Dedifferentiated amniotic fluid mesenchymal stem cell (primary cell): ENCODE data around the gene ERAL1.
"Not testable (repeated sequence)": the region's sequence is repeated elsewhere in the genome, so short reads cannot be mapped to it uniquely, and the experiment has no call there.

Experiments
- DNase-seq: peaks from one replicate; pipeline ENCODE4 v3.0.0-alpha.2; 2016; ENCODE audit errors: extremely low spot score

ERAL1 gene

GRCh38 chr17:28853295-28853694 is 1.5 kb upstream of the ERAL1 start:
- no peak for DNase-seq

- no peak for DNase-seq
Measured at GRCh38 chr17:28855336-28855679, 492 bp downstream of the ERAL1 start.

- DNase-seq = no peak
Measured at GRCh38 chr17:28856028-28856574, 1.3 kb downstream of the ERAL1 start.

- no peak for DNase-seq
Measured at GRCh38 chr17:28857905-28858800, 3.3 kb downstream of the ERAL1 start.

GRCh38 chr17:28858801-28859355 is 4.1 kb downstream of the ERAL1 start:
- no peak for DNase-seq

GRCh38 chr17:28860363-28860808 is 5.6 kb downstream of the ERAL1 start:
- no peak for DNase-seq

GRCh38 chr17:28861393-28862203 is 6.8 kb downstream of the ERAL1 start:
- no peak for DNase-seq

- no peak for DNase-seq
Measured at GRCh38 chr17:28862561-28862960, 7.7 kb downstream of the ERAL1 start.

GRCh38 chr17:28863953-28864352 is 9.1 kb downstream of the ERAL1 start:
- no peak for DNase-seq

- DNase-seq = no peak
Measured at GRCh38 chr17:28864991-28865849, 10.4 kb downstream of the ERAL1 start.

- DNase-seq = no peak
Measured at GRCh38 chr17:28865946-28866752, 11.3 kb downstream of the ERAL1 start.

GRCh38 chr17:28867276-28867675 is 12.5 kb downstream of the ERAL1 start:
- DNase-seq = no peak

- no peak for DNase-seq
Measured at GRCh38 chr17:28871056-28871579, 16.3 kb downstream of the ERAL1 start.

- DNase-seq = no peak
Measured at GRCh38 chr17:28873839-28874238, 19.0 kb downstream of the ERAL1 start.

- DNase-seq = no peak
Measured at GRCh38 chr17:28874750-28875149, 19.9 kb downstream of the ERAL1 start.

- no peak for DNase-seq
Measured at GRCh38 chr17:28875848-28876550, 21.2 kb downstream of the ERAL1 start.

GRCh38 chr17:28877150-28877711 is 22.4 kb downstream of the ERAL1 start:
- DNase-seq = not testable (repeated sequence)

- no peak for DNase-seq
Measured at GRCh38 chr17:28878158-28878910, 23.5 kb downstream of the ERAL1 start.
